Stimulated activated CD4-positive, alpha-beta T cell treated with anti-CD3 and anti-CD28 coated beads, Interleukin-2, amount 100 ng/mL, for 4 hours (primary cell): Measurements from ENCODE around the gene CFAP54.
"Not testable (repeated sequence)": the region's sequence is repeated elsewhere in the genome, so short reads cannot be mapped to it uniquely, and the experiment has no call there.

ENCODE experiments used
- DNase-seq: peaks from one replicate; pipeline ENCODE4 v3.0.0-alpha.2; 2020; ENCODE audit warnings: low read depth

Gene CFAP54

GRCh38 chr12:96516472-96517430, 27.4 kb downstream of the CFAP54 start:
- peak; percentile 73 for DNase-seq

GRCh38 chr12:96520767-96521166, 31.4 kb downstream of the CFAP54 start:
- no peak for DNase-seq

- DNase-seq, result no peak
These were observed 32.7 kb downstream of the CFAP54 start for GRCh38 chr12:96521895-96522682.

- DNase-seq, result no peak
These were observed 33.3 kb downstream of the CFAP54 start for GRCh38 chr12:96522690-96523089.

GRCh38 chr12:96526110-96526509, 36.7 kb downstream of the CFAP54 start:
- DNase-seq, result no peak

GRCh38 chr12:96529912-96530311, 40.5 kb downstream of the CFAP54 start:
- no peak for DNase-seq

- no peak for DNase-seq
These were observed 45.0 kb downstream of the CFAP54 start for GRCh38 chr12:96534339-96534738.

- no peak for DNase-seq
These were observed 59.0 kb downstream of the CFAP54 start for GRCh38 chr12:96548384-96548783.

GRCh38 chr12:96549341-96549740, 60.0 kb downstream of the CFAP54 start:
- DNase-seq, result no peak

- no peak for DNase-seq
These were observed 81.2 kb downstream of the CFAP54 start for GRCh38 chr12:96570579-96570978.

GRCh38 chr12:96571101-96571862, 81.9 kb downstream of the CFAP54 start:
- DNase-seq, result no peak

- no peak for DNase-seq
These were observed 89.2 kb downstream of the CFAP54 start for GRCh38 chr12:96578526-96579125.

GRCh38 chr12:96585977-96586376, 96.6 kb downstream of the CFAP54 start:
- no peak for DNase-seq

GRCh38 chr12:96587691-96588090, 98.3 kb downstream of the CFAP54 start:
- DNase-seq, result no peak

GRCh38 chr12:96590970-96591369, 101.6 kb downstream of the CFAP54 start:
- DNase-seq, result no peak

- DNase-seq, result not testable (repeated sequence)
These were observed 115.0 kb downstream of the CFAP54 start for GRCh38 chr12:96604374-96604773.

GRCh38 chr12:96605684-96606083, 116.3 kb downstream of the CFAP54 start:
- no peak for DNase-seq

GRCh38 chr12:96606134-96606533, 116.8 kb downstream of the CFAP54 start:
- DNase-seq, result no peak

- DNase-seq, result no peak
These were observed 117.3 kb downstream of the CFAP54 start for GRCh38 chr12:96606644-96607043.

GRCh38 chr12:96617178-96617577, 127.8 kb downstream of the CFAP54 start:
- no peak for DNase-seq

GRCh38 chr12:96623155-96623554, 133.8 kb downstream of the CFAP54 start:
- DNase-seq, result no peak
